GM18498 (cell line): ENCODE measurements around the gene SMARCD1.
A peak's percentile ranks its signal among the peaks of the same experiment; 100 is the strongest.
"Not testable (repeated sequence)": the region's sequence is repeated elsewhere in the genome, so short reads cannot be mapped to it uniquely, and the experiment has no call there.

Experiments used
- ATAC-seq: cut with Tn5 transposase; IDR thresholded peaks from one replicate; pipeline ENCODE4 v1.9.1; 2021; ENCODE audit warnings: mild to moderate bottlenecking, moderate library complexity; ENCODE audit not compliant: unreplicated experiment

Gene SMARCD1

GRCh38 chr12:50075808-50076170 is 9.4 kb upstream of the SMARCD1 start:
- no peak for ATAC-seq

GRCh38 chr12:50077099-50077498 is 8.0 kb upstream of the SMARCD1 start:
- ATAC-seq: no peak

- ATAC-seq: no peak
Measured at GRCh38 chr12:50078281-50078680, 6.9 kb upstream of the SMARCD1 start.

GRCh38 chr12:50079771-50080170 is 5.4 kb upstream of the SMARCD1 start:
- no peak for ATAC-seq

GRCh38 chr12:50081096-50081808 is 3.9 kb upstream of the SMARCD1 start:
- no peak for ATAC-seq

- no peak for ATAC-seq
Measured at GRCh38 chr12:50082644-50083043, 2.5 kb upstream of the SMARCD1 start.

GRCh38 chr12:50083301-50083700 is 1.8 kb upstream of the SMARCD1 start:
- no peak for ATAC-seq

GRCh38 chr12:50084409-50084774 is 750 bp upstream of the SMARCD1 start:
- not testable (repeated sequence) for ATAC-seq

- ATAC-seq: peak; percentile 11
Measured at GRCh38 chr12:50085615-50086072, 502 bp downstream of the SMARCD1 start.

GRCh38 chr12:50086148-50086547 is 1.0 kb downstream of the SMARCD1 start:
- no peak for ATAC-seq

GRCh38 chr12:50087151-50087550 is 2.0 kb downstream of the SMARCD1 start:
- ATAC-seq: no peak

GRCh38 chr12:50087995-50088394 is 2.9 kb downstream of the SMARCD1 start:
- ATAC-seq: no peak

- no peak for ATAC-seq
Measured at GRCh38 chr12:50088577-50089335, 3.6 kb downstream of the SMARCD1 start.

GRCh38 chr12:50089730-50090129 is 4.6 kb downstream of the SMARCD1 start:
- ATAC-seq: no peak

GRCh38 chr12:50090391-50090790 is 5.2 kb downstream of the SMARCD1 start:
- no peak for ATAC-seq

- no peak for ATAC-seq
Measured at GRCh38 chr12:50097952-50098351, 12.8 kb downstream of the SMARCD1 start.

- no peak for ATAC-seq
Measured at GRCh38 chr12:50099302-50100008, 14.3 kb downstream of the SMARCD1 start.

- no peak for ATAC-seq
Measured at GRCh38 chr12:50100561-50100960, 15.4 kb downstream of the SMARCD1 start.

- ATAC-seq: no peak
Measured at GRCh38 chr12:50101663-50102062, 16.5 kb downstream of the SMARCD1 start.

- no peak for ATAC-seq
Measured at GRCh38 chr12:50102131-50102531, 17.0 kb downstream of the SMARCD1 start.

GRCh38 chr12:50102646-50103309 is 17.6 kb downstream of the SMARCD1 start:
- no peak for ATAC-seq
